H1 (cell line): ENCODE results near the gene SEMA3E. TPM values are rescaled to one million over a fixed set of nuclear protein-coding genes. Genes with fewer than 3 reads are reported as not detected.

Experiments
- CTCF ChIA-PET: fragments of 300-600 bp; sonication (Branson Sonifier 250); formaldehyde crosslinking; loops from one replicate; lab custom pipeline; 2021; ENCODE audit not compliant: partially characterized antibody; lab: Charles Lee
- POLR2A ChIA-PET: fragments of 300-600 bp; sonication (Branson Sonifier 250); formaldehyde crosslinking; loops from one replicate; lab custom pipeline; 2021; ENCODE audit warnings: inconsistent platforms; ENCODE audit not compliant: partially characterized antibody; lab: Charles Lee
- DNase-seq, 2 experiments: peaks; one replicate each; pipeline versions ENCODE4 v3.0.0 to v3.0.0-alpha.2; 2010 to 2022; ENCODE audit warnings: low spot score in 2 of 2, low read depth in 1 of 2, mixed read lengths in 1 of 2
- FAIRE-seq: peaks from 2 replicates; lab custom pipeline; 2011; peaks lifted over from hg19 to GRCh38; lab: Jason Lieb, UNC
- H2AFZ ChIP-seq: 2 replicates; pipeline ENCODE4 v1.8.1; 2012; ENCODE audit warnings: low read length, inconsistent platforms
- H2AK5ac ChIP-seq: 2 replicates; pipeline ENCODE4 v1.6.1; 2013; ENCODE audit warnings: low read depth, low read length
- H2BK120ac ChIP-seq: replicated peaks from 2 replicates; pipeline ENCODE3; 2013; ENCODE audit warnings: low read depth, low read length, inconsistent platforms
- H2BK12ac ChIP-seq: 2 replicates; pipeline ENCODE4 v1.6.1; 2013; ENCODE audit warnings: low read depth, low read length
- H2BK15ac ChIP-seq: 2 replicates; pipeline ENCODE4 v1.6.1; 2013; ENCODE audit warnings: low read length
- H2BK20ac ChIP-seq: 2 replicates; pipeline ENCODE4 v1.6.1; 2013; ENCODE audit warnings: low read length
- H2BK5ac ChIP-seq: 2 replicates; pipeline ENCODE4 v1.6.1; 2013; ENCODE audit warnings: low read depth, low read length
- H3K14ac ChIP-seq: 2 replicates; pipeline ENCODE4 v1.6.1; 2013; ENCODE audit warnings: inconsistent platforms; ENCODE audit not compliant: insufficient read length
- H3K18ac ChIP-seq: 2 replicates; pipeline ENCODE4 v1.6.1; 2013; ENCODE audit warnings: low read length; ENCODE audit errors: extremely low read depth
- H3K23ac ChIP-seq: 2 replicates; pipeline ENCODE4 v1.6.1; 2013; ENCODE audit warnings: inconsistent platforms; ENCODE audit not compliant: insufficient read length
- H3K23me2 ChIP-seq: 2 replicates; pipeline ENCODE4 v1.6.1; 2013; ENCODE audit warnings: low read depth, low read length
- H3K27ac ChIP-seq: 2 replicates; pipeline ENCODE4 v1.6.1; 2011; ENCODE audit warnings: low read depth, low read length, inconsistent platforms
- H3K27me3 ChIP-seq, 4 experiments: replicated peaks in 1 of 4; 1 replicate in 1 of 4; 2 replicates in 3 of 4; pipeline versions ENCODE4 v1.6.1 to v1.8.1; 2011 to 2013; ENCODE audit warnings: low read length in 3 of 4, mild to moderate bottlenecking in 3 of 4, inconsistent platforms in 2 of 4, mixed read lengths in 2 of 4, moderate library complexity in 1 of 4; ENCODE audit not compliant: control insufficient read depth in 3 of 4, insufficient read depth in 3 of 4; ENCODE audit errors: extremely low read depth in 1 of 4
- H3K36me3 ChIP-seq, 4 experiments: 2 replicates each; pipeline versions ENCODE4 v1.6.1 to v1.8.1; 2011 to 2013; ENCODE audit warnings: mild to moderate bottlenecking in 4 of 4, low read length in 3 of 4, moderate library complexity in 2 of 4, control low read depth in 1 of 4, inconsistent platforms in 1 of 4; ENCODE audit not compliant: insufficient read depth in 4 of 4, control insufficient read depth in 2 of 4
- H3K4ac ChIP-seq: replicated peaks from 2 replicates; pipeline ENCODE3; 2013; ENCODE audit warnings: low read length, low read depth, mixed read lengths, inconsistent platforms; ENCODE audit not compliant: insufficient read length
- H3K4me1 ChIP-seq, 4 experiments: replicated peaks in 1 of 4; 1 replicate in 1 of 4; 2 replicates in 3 of 4; pipeline versions ENCODE4 v1.6.1 to v1.8.1; 2011 to 2013; ENCODE audit warnings: low read length in 3 of 4, inconsistent platforms in 2 of 4, mixed read lengths in 1 of 4; ENCODE audit not compliant: insufficient read depth in 4 of 4, control insufficient read depth in 3 of 4
- H3K4me2 ChIP-seq, 2 experiments: 2 replicates each; pipeline versions ENCODE4 v1.6.1 to v1.8.1; 2011 to 2013; ENCODE audit warnings: low read depth in 2 of 2, low read length in 2 of 2, control low read depth in 1 of 2, inconsistent platforms in 1 of 2, mild to moderate bottlenecking in 1 of 2; ENCODE audit not compliant: insufficient read depth in 1 of 2
- H3K4me3 ChIP-seq, 4 experiments: fragments of 200-600, 300-600 bp in 1 of 4; sonication (generic), shearing (Covaris generic), sonication (Bioruptor Twin) in 1 of 4; 2 replicates each; pipeline versions ENCODE4 v1.5.1 to v1.8.1; 2011 to 2016; ENCODE audit warnings: low read length in 4 of 4, low read depth in 3 of 4, control low read depth in 2 of 4, inconsistent platforms in 2 of 4, mild to moderate bottlenecking in 2 of 4, mixed read lengths in 1 of 4, moderate library complexity in 1 of 4; ENCODE audit not compliant: insufficient read depth in 2 of 4; ENCODE audit errors: extremely low read depth in 1 of 4
- H3K56ac ChIP-seq: replicated peaks from 2 replicates; pipeline ENCODE3; 2013; ENCODE audit warnings: low read depth, mild to moderate bottlenecking, mixed read lengths, low read length, inconsistent platforms; ENCODE audit not compliant: insufficient read length
- H3K79me1 ChIP-seq: 2 replicates; pipeline ENCODE4 v1.6.1; 2013; ENCODE audit warnings: low read depth, low read length, control low read depth
- H3K79me2 ChIP-seq, 2 experiments: 2 replicates each; pipeline versions ENCODE4 v1.6.1 to v1.8.1; 2012 to 2013; ENCODE audit warnings: low read length in 2 of 2, mild to moderate bottlenecking in 2 of 2, inconsistent platforms in 1 of 2; ENCODE audit not compliant: insufficient read depth in 2 of 2, control insufficient read depth in 1 of 2
- H3K9ac ChIP-seq, 4 experiments: replicated peaks in 1 of 4; 1 replicate in 1 of 4; 2 replicates in 3 of 4; pipeline versions ENCODE4 v1.6.1 to v1.8.1; 2011 to 2013; ENCODE audit warnings: low read depth in 3 of 4, low read length in 3 of 4, control low read depth in 2 of 4, mild to moderate bottlenecking in 2 of 4, moderate library complexity in 2 of 4, inconsistent platforms in 1 of 4; ENCODE audit errors: extremely low read depth in 1 of 4
- H3K9me3 ChIP-seq, 2 experiments: 2 replicates each; pipeline versions ENCODE4 v1.6.1 to v1.8.1; 2012 to 2013; ENCODE audit warnings: mild to moderate bottlenecking in 2 of 2, moderate library complexity in 2 of 2, control low read depth in 1 of 2, inconsistent platforms in 1 of 2, low read depth in 1 of 2, low read length in 1 of 2, mixed read lengths in 1 of 2; ENCODE audit not compliant: insufficient read depth in 2 of 2
- H4K20me1 ChIP-seq, 2 experiments: replicated peaks in 1 of 2; 2 replicates each; pipeline versions ENCODE3 to v1.8.1; 2011 to 2013; ENCODE audit warnings: inconsistent platforms in 2 of 2, low read length in 2 of 2, mild to moderate bottlenecking in 1 of 2; ENCODE audit not compliant: insufficient read depth in 2 of 2, control insufficient read depth in 1 of 2
- H4K5ac ChIP-seq: 2 replicates; pipeline ENCODE4 v1.6.1; 2013; ENCODE audit warnings: low read length, low read depth, mixed read lengths, inconsistent platforms; ENCODE audit not compliant: insufficient read length
- H4K8ac ChIP-seq: 2 replicates; pipeline ENCODE4 v1.8.0; 2013; ENCODE audit warnings: mild to moderate bottlenecking, moderate library complexity, low read length, inconsistent platforms; ENCODE audit not compliant: insufficient read depth; ENCODE audit errors: extremely low read depth
- H4K91ac ChIP-seq: replicated peaks from 2 replicates; pipeline ENCODE3; 2013; ENCODE audit warnings: low read length, mixed read lengths, inconsistent platforms; ENCODE audit not compliant: insufficient read length
- MAFK ChIP-seq: IDR thresholded peaks from 2 replicates; pipeline ENCODE4 v1.6.1; 2012; ENCODE audit warnings: low read depth, mild to moderate bottlenecking, improper control_type of control experiment, low read length
- POLR2A ChIP-seq, 2 experiments: IDR thresholded peaks; 1 replicate in 1 of 2; 2 replicates in 1 of 2; pipeline ENCODE4 v1.6.1; 2011; ENCODE audit warnings: low read depth in 2 of 2, low read length in 2 of 2, mild to moderate bottlenecking in 2 of 2; ENCODE audit errors: control extremely low read depth in 1 of 2
- POLR2AphosphoS5 ChIP-seq: IDR thresholded peaks from 2 replicates; pipeline ENCODE4 v1.6.1; 2011; ENCODE audit warnings: low read depth, low read length
- WGBS, 2 experiments: shearing (Covaris generic) in 1 of 2; methylation state at CpG; one replicate each; pipeline versions ENCODE4 v1.1.6 to v1.1.7; 2013 to 2015; ENCODE audit warnings: low lambda C conversion rate in 2 of 2, mixed read lengths in 2 of 2, inconsistent platforms in 1 of 2, low coverage in 1 of 2, missing lambda C conversion rate in 1 of 2; ENCODE audit not compliant: insufficient replicate concordance in 2 of 2, insufficient coverage in 1 of 2, insufficient read length in 1 of 2; ENCODE audit errors: extremely low coverage in 1 of 2, missing lambda C conversion rate in 1 of 2; 5-methylcytosine and 5-hydroxymethylcytosine counted together
- polyA plus RNA-seq, 7 experiments: library from polyadenylated mRNA; depleted of rRNA in 3 of 7; stranded (reverse) in 5 of 7; unstranded in 2 of 7; fragments of >200 nt in 5 of 7; fragments of 200-250 nt in 2 of 7; gene quantifications; 1 replicate in 5 of 7; 2 replicates in 1 of 7; 4 replicates in 1 of 7; pipeline versions ENCODE4 v1.2.1 to v1.2.3, GENCODE V29; 2011 to 2013; ENCODE audit warnings: missing spikeins in 2 of 7, mixed read lengths in 2 of 7
- total RNA-seq: library from RNA; stranded (reverse); fragmentation: NEBNext Ultra II Directional; extraction: Animal tissue kit (Norgen Biotek cat#: 25700); gene quantifications from 2 replicates; pipeline ENCODE4 v1.2.1, GENCODE V29; 2021

Gene SEMA3E
- total and polyA plus RNA-seq, 2 of the 8 experiments (the other 6 are each of a cell fraction or from before 2014, with no cell fraction given): 0.93 to 0.94 TPM

GRCh38 chr7:83469491-83469890 lies 179.4 kb downstream of the SEMA3E start:
- H3K23me2 ChIP-seq: no peaks in the 10 kb centered on the region
- H3K4me1 ChIP-seq: peaks cover 0 to 11% (median 3%) of the 10 kb centered on the region in 4 experiments; a peak in 3 of 7 replicates
- CTCF ChIA-PET: no interaction called here
- H3K4ac ChIP-seq: no peak overlapping the region
- no peak overlapping the region for H3K23ac ChIP-seq
- no peak overlapping the region for H2AK5ac ChIP-seq
- no peak overlapping the region for H2BK12ac ChIP-seq
- H3K9me3 ChIP-seq: no peaks in the 10 kb centered on the region
- no peak overlapping the region for H2BK15ac ChIP-seq
- POLR2A ChIA-PET: interaction anchor here (0.6 to 5.8 kb wide), 7 partner anchors 9 to 174 kb away, joined by 3 to 135 read pairs (median 3); no protein-coding TSS in a partner anchor
- H3K79me1 ChIP-seq: no peaks in the 10 kb centered on the region
- no peak overlapping the region for H3K14ac ChIP-seq
- H3K27ac ChIP-seq: no peak overlapping the region
- H3K4me3 ChIP-seq: no peak overlapping the region
- peaks cover 1 to 3% of the 10 kb centered on the region in 2 experiments for H4K20me1 ChIP-seq
- no peak overlapping the region for H2BK20ac ChIP-seq
- H4K5ac ChIP-seq: no peak overlapping the region
- H3K18ac ChIP-seq: no peak overlapping the region
- H2AFZ ChIP-seq: no peak overlapping the region
- H3K9ac ChIP-seq: no peak overlapping the region
- no peak overlapping the region for H2BK120ac ChIP-seq
- H4K8ac ChIP-seq: no peak overlapping the region
- TF ChIP-seq POLR2AphosphoS5 (peak; percentile 48; the same call in 1 of the 2 replicates), MAFK (no peak), POLR2A (IDR thresholded peaks at IDR 0.05; ENCODE audit: control extremely low read depth in 1 of 2, low read depth in 2 of 2, low read length in 2 of 2) (0 out of 3 replicates have a peak, but pooled peaks of 1 of the 2 experiments have one; percentile 56)
- H3K4me2 ChIP-seq: no peak overlapping the region
- H4K91ac ChIP-seq: no peak overlapping the region
- H3K56ac ChIP-seq: no peak overlapping the region
- 100% methylated on average over 3 of the region's 3 CpGs; no CpG with 5 or more reads in 1 of the 2 experiments for WGBS, 2 experiments
- peaks cover 0 to 1% (median 0%) of the 10 kb centered on the region in 4 experiments; a peak in 1 of 7 replicates for H3K27me3 ChIP-seq
- DNase-seq (no peak), FAIRE-seq (no peak)
- no peaks in the 10 kb centered on the region for H3K79me2 ChIP-seq
- H3K36me3 ChIP-seq: peaks cover 0 to 19% (median 7%) of the 10 kb centered on the region in 4 experiments; a peak in 3 of 8 replicates
- H2BK5ac ChIP-seq: no peak overlapping the region
